GM21619 (cell line): ENCODE measurements around the gene ZNF526.

Source experiments
- ATAC-seq: cut with Tn5 transposase; IDR thresholded peaks from one replicate; pipeline ENCODE4 v1.9.1; 2021; ENCODE audit not compliant: unreplicated experiment

ZNF526 gene

GRCh38 chr19:42220751-42221097 is 612 bp downstream of the ZNF526 start:
- no peak for ATAC-seq

GRCh38 chr19:42224940-42225717 is 5.0 kb downstream of the ZNF526 start:
- ATAC-seq: no peak

- no peak for ATAC-seq
Observed at GRCh38 chr19:42225718-42226292, 5.7 kb downstream of the ZNF526 start.

GRCh38 chr19:42226886-42227285 is 6.8 kb downstream of the ZNF526 start:
- ATAC-seq: no peak

- no peak for ATAC-seq
Observed at GRCh38 chr19:42228641-42229040, 8.5 kb downstream of the ZNF526 start.

GRCh38 chr19:42229301-42229854 is 9.3 kb downstream of the ZNF526 start:
- ATAC-seq: no peak

- no peak for ATAC-seq
Observed at GRCh38 chr19:42229855-42230351, 9.8 kb downstream of the ZNF526 start.

- ATAC-seq: no peak
Observed at GRCh38 chr19:42230571-42230970, 10.5 kb downstream of the ZNF526 start.

GRCh38 chr19:42232435-42232834 is 12.3 kb downstream of the ZNF526 start:
- no peak for ATAC-seq

- ATAC-seq: no peak
Observed at GRCh38 chr19:42233106-42233505, 13.0 kb downstream of the ZNF526 start.

- no peak for ATAC-seq
Observed at GRCh38 chr19:42233678-42234292, 13.7 kb downstream of the ZNF526 start.

GRCh38 chr19:42234364-42234763 is 14.3 kb downstream of the ZNF526 start:
- no peak for ATAC-seq

- no peak for ATAC-seq
Observed at GRCh38 chr19:42235181-42235580, 15.1 kb downstream of the ZNF526 start.

GRCh38 chr19:42239544-42240220 is 19.6 kb downstream of the ZNF526 start:
- no peak for ATAC-seq

GRCh38 chr19:42241279-42241678 is 21.2 kb downstream of the ZNF526 start:
- no peak for ATAC-seq

GRCh38 chr19:42242069-42242511 is 22.0 kb downstream of the ZNF526 start:
- peak; percentile 2 for ATAC-seq

- peak; percentile 54 for ATAC-seq
Observed at GRCh38 chr19:42242512-42243409, 22.6 kb downstream of the ZNF526 start, which contains the start of gene GSK3A. TSS of gene GSK3A (minus strand) at chr19:42242602. CDS start at chr19:42242465, 137 bp downstream.

- ATAC-seq: peak; percentile 37
Observed at GRCh38 chr19:42244347-42245220, 24.5 kb downstream of the ZNF526 start.

GRCh38 chr19:42245231-42245630 is 25.1 kb downstream of the ZNF526 start:
- ATAC-seq: no peak
